ENCODE data around the gene RFTN1. TPM values are rescaled to one million over a fixed set of nuclear protein-coding genes. Genes with fewer than 3 reads are reported as not detected.

Gene RFTN1
- polyA plus RNA-seq, 3 donors = 17.4 to 28.0 (median 27.2) TPM

GRCh38 chr3:16402451-16402850 is 111.0 kb downstream of the RFTN1 start:
- H3K4me1 ChIP-seq (ENCODE audit: control insufficient read depth in 1 of 2, insufficient read depth in 2 of 2, low read length in 2 of 2) = peaks cover 0 to 5% of the 10 kb centered on the region in 2 donors
- no peak overlapping the region for H3K4me2 ChIP-seq (replicated peaks; ENCODE audit: extremely low read depth, low read length, poor library complexity, severe bottlenecking)
- peaks cover 0 to 5% (median 0%) of the 10 kb centered on the region in 7 donors for H3K9me3 Mint-ChIP-seq
- H3K27me3 ChIP-seq (ENCODE audit: control insufficient read depth in 2 of 2, insufficient read depth in 2 of 2, low read length in 2 of 2) = no peaks in the 10 kb centered on the region
- H3K9me3 ChIP-seq (replicated peaks in 1 of 2; ENCODE audit: control insufficient read depth in 1 of 2, insufficient read depth in 1 of 2, low read length in 2 of 2) = no peaks in the 10 kb centered on the region
- H3K4me3 Mint-ChIP-seq = no peak overlapping the region
- H3K36me3 ChIP-seq (replicated peaks in 1 of 2; ENCODE audit: control insufficient read depth in 1 of 2, insufficient read depth in 2 of 2, low read length in 2 of 2) = peaks cover 0 to 16% of the 10 kb centered on the region in 2 donors
- WGBS (ENCODE audit: insufficient coverage) = 93% methylated on average over 2 of the region's 6 CpGs
- intact Hi-C loops (cut with micrococcal nuclease) = no loop called here
- H3K4me1 Mint-ChIP-seq = peaks cover 19% of the 10 kb centered on the region
- peak overlapping the region in 5 of 7 donors; percentile 20 to 64 (median 41) for H3K27ac Mint-ChIP-seq
- no peaks in the 10 kb centered on the region for H3K79me2 ChIP-seq (ENCODE audit: insufficient read depth, low read length)
- H3K27me3 Mint-ChIP-seq (ENCODE audit: low read depth in 3 of 3) = peaks cover 0 to 7% (median 1%) of the 10 kb centered on the region in 3 donors
- no peak overlapping the region for H3K9ac ChIP-seq (ENCODE audit: insufficient read depth, low read length, poor library complexity, severe bottlenecking)
- peaks cover 22 to 26% of the 10 kb centered on the region in 2 donors for H3K36me3 Mint-ChIP-seq
- no peak for TF ChIP-seq CTCF (IDR thresholded peaks at IDR 0.05)
- H4K20me1 ChIP-seq (ENCODE audit: insufficient read depth, low read length) = peaks cover 34% of the 10 kb centered on the region
- peak overlapping the region in 1 of 2 donors; percentile 2 for H3K27ac ChIP-seq (ENCODE audit: low read depth in 1 of 2, low read length in 2 of 2)
- peak in 2 of 3 donors; percentile 3 to 63 for DNase-seq
- no peak overlapping the region for H2AFZ ChIP-seq (ENCODE audit: insufficient read depth, low read depth, low read length, poor library complexity, severe bottlenecking)
- no peak overlapping the region for H3K4me3 ChIP-seq (replicated peaks in 1 of 3; ENCODE audit: low read depth in 2 of 3, low read length in 3 of 3)

DNA sequence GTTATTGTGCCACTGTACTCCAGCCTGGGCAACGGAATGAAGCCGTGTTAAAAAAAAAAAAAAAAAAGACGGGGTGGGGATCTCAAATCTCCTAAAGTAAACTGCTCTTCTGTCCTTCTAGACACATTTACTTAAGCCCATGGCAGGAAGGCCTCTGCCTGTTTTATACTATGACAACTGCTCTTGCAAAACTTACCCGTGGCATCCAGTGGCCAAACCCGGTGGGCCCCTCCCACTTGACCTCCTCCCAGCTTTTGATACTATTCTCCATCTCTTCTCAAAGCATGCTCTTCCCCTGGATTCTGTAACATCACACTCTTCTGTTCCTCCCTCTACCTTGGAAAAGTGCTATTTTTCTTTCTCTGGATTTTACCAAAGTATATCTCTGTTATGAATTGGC is 112.2 kb downstream of the RFTN1 start:
- Mint-ChIP-seq H3K4me3 (no peak overlapping the region), H3K27ac (peak overlapping the region in 2 of 7 donors; percentile 0 to 28), H3K9me3 (peaks cover 0 to 5% (median 0%) of the 10 kb centered on the region in 7 donors), H3K36me3 (peaks cover 29% of the 10 kb centered on the region in 2 donors), H3K4me1 (peaks cover 19% of the 10 kb centered on the region), H3K27me3 (ENCODE audit: low read depth in 3 of 3) (peaks cover 0 to 7% (median 1%) of the 10 kb centered on the region in 3 donors)
- Histone ChIP-seq H2AFZ (ENCODE audit: insufficient read depth, low read depth, low read length, poor library complexity, severe bottlenecking) (no peak overlapping the region), H3K79me2 (ENCODE audit: insufficient read depth, low read length) (no peaks in the 10 kb centered on the region), H3K9ac (ENCODE audit: insufficient read depth, low read length, poor library complexity, severe bottlenecking) (no peak overlapping the region), H3K27ac (ENCODE audit: low read depth in 1 of 2, low read length in 2 of 2) (no peak overlapping the region), H4K20me1 (ENCODE audit: insufficient read depth, low read length) (peaks cover 34% of the 10 kb centered on the region), H3K9me3 (replicated peaks in 1 of 2; ENCODE audit: control insufficient read depth in 1 of 2, insufficient read depth in 1 of 2, low read length in 2 of 2) (no peaks in the 10 kb centered on the region), H3K36me3 (replicated peaks in 1 of 2; ENCODE audit: control insufficient read depth in 1 of 2, insufficient read depth in 2 of 2, low read length in 2 of 2) (peaks cover 0 to 8% of the 10 kb centered on the region in 2 donors), H3K4me2 (replicated peaks; ENCODE audit: extremely low read depth, low read length, poor library complexity, severe bottlenecking) (no peak overlapping the region), H3K4me3 (replicated peaks in 1 of 3; ENCODE audit: low read depth in 2 of 3, low read length in 3 of 3) (no peak overlapping the region), H3K4me1 (ENCODE audit: control insufficient read depth in 1 of 2, insufficient read depth in 2 of 2, low read length in 2 of 2) (peaks cover 0 to 5% of the 10 kb centered on the region in 2 donors), H3K27me3 (ENCODE audit: control insufficient read depth in 2 of 2, insufficient read depth in 2 of 2, low read length in 2 of 2) (no peaks in the 10 kb centered on the region)
- WGBS (ENCODE audit: insufficient coverage) = 100% methylated on average over 1 of the region's 5 CpGs
- no peak for TF ChIP-seq CTCF (IDR thresholded peaks at IDR 0.05)
- intact Hi-C loops (cut with micrococcal nuclease) = no loop called here
- no peak for DNase-seq
